Lower leg skin (tissue), 3 donors: ENCODE results near the gene CSF1R.

Experiments used
- POLR2A ChIP-seq, 2 donors: fragments of 450-650 bp; IDR thresholded peaks; one replicate each; pipeline ENCODE4 v1.6.1; 2016 to 2017; ENCODE audit warnings: antibody characterized with exemption in 2 of 2, mild to moderate bottlenecking in 1 of 2, moderate library complexity in 1 of 2
- TF ChIP-seq, protein P1 (sequence below), 3 donors: fragments of 450-650 bp; IDR thresholded peaks; one replicate each; pipeline ENCODE4 v1.5.1; 2016; ENCODE audit warnings: antibody characterized with exemption in 3 of 3, mild to moderate bottlenecking in 3 of 3, moderate library complexity in 2 of 3

DNA sequence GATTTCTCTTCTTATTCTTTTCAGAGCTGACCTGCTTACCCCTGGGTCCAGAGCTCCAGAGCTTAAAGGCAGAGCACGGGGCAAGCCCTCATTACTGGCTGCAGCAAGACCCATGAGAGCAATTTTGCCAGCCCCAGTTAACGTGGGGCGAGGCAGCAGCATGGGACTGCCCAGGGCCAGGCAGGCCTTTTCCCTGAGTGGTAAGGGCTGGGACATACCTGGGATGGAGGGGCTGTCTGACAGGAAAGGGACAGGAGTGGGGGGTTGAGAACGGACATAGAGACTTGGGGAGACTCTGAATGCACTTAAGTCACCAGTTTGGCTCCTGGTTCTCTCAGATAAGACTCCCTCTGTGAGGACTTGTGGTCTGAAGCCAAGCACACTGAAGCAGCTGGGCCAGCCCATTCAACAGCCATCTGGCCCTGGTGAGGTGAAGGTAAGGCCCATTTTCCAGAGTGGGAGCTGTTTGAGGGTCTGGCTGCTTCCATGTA lies 59.6 kb downstream of the CSF1R start:
- TF ChIP-seq, protein P1, sequence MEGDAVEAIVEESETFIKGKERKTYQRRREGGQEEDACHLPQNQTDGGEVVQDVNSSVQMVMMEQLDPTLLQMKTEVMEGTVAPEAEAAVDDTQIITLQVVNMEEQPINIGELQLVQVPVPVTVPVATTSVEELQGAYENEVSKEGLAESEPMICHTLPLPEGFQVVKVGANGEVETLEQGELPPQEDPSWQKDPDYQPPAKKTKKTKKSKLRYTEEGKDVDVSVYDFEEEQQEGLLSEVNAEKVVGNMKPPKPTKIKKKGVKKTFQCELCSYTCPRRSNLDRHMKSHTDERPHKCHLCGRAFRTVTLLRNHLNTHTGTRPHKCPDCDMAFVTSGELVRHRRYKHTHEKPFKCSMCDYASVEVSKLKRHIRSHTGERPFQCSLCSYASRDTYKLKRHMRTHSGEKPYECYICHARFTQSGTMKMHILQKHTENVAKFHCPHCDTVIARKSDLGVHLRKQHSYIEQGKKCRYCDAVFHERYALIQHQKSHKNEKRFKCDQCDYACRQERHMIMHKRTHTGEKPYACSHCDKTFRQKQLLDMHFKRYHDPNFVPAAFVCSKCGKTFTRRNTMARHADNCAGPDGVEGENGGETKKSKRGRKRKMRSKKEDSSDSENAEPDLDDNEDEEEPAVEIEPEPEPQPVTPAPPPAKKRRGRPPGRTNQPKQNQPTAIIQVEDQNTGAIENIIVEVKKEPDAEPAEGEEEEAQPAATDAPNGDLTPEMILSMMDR (IDR thresholded peaks at IDR 0.05) = no peak
- no peak for TF ChIP-seq POLR2A (IDR thresholded peaks at IDR 0.05)
